HepG2 (cell line): ENCODE results near the gene RTF1. TPM values are rescaled to one million over a fixed set of nuclear protein-coding genes. Genes with fewer than 3 reads are reported as not detected.

Source experiments
- ARNTL ChIP-seq: sonication (generic); formaldehyde crosslinking; IDR thresholded peaks from 2 replicates; pipeline ENCODE4 v1.4.0; 2020; ENCODE audit warnings: mild to moderate bottlenecking, missing genetic modification reagents
- CREM ChIP-seq, 2 experiments: sonication (generic) in 1 of 2; formaldehyde crosslinking in 1 of 2; IDR thresholded peaks; 2 replicates each; pipeline versions ENCODE4 v1.4.0 to v1.6.1; 2016 to 2020; ENCODE audit warnings: antibody characterized with exemption in 1 of 2, mild to moderate bottlenecking in 1 of 2, missing genetic modification reagents in 1 of 2
- HOXA5 ChIP-seq: sonication (generic); formaldehyde crosslinking; IDR thresholded peaks from 2 replicates; pipeline ENCODE4 v1.4.0; 2020; ENCODE audit warnings: missing genetic modification reagents
- PHF5A ChIP-seq: IDR thresholded peaks from one replicate; pipeline ENCODE4 v1.6.1; 2018; ENCODE audit warnings: low read depth, missing genetic modification reagents; ENCODE audit not compliant: unreplicated experiment
- PITX1 ChIP-seq: sonication (generic); formaldehyde crosslinking; IDR thresholded peaks from 2 replicates; pipeline ENCODE4 v1.5.1; 2020; ENCODE audit warnings: mild to moderate bottlenecking, missing genetic modification reagents
- SALL2 ChIP-seq: sonication (generic); formaldehyde crosslinking; IDR thresholded peaks from 2 replicates; pipeline ENCODE4 v1.8.1; 2023; ENCODE audit warnings: mild to moderate bottlenecking, missing genetic modification reagents, inconsistent platforms
- SP2 ChIP-seq: sonication (generic); formaldehyde crosslinking; IDR thresholded peaks from 2 replicates; pipeline ENCODE4 v1.5.1; 2020; ENCODE audit warnings: mild to moderate bottlenecking, missing genetic modification reagents
- THAP8 ChIP-seq: sonication (generic); formaldehyde crosslinking; IDR thresholded peaks from 2 replicates; pipeline ENCODE4 v1.5.1; 2020; ENCODE audit warnings: missing genetic modification reagents, mild to moderate bottlenecking, borderline replicate concordance
- ZBTB3 ChIP-seq: sonication (generic); formaldehyde crosslinking; IDR thresholded peaks from 2 replicates; pipeline ENCODE4 v1.4.0; 2020; ENCODE audit warnings: low read depth, mild to moderate bottlenecking, moderate library complexity, missing genetic modification reagents, borderline replicate concordance
- ZFP36L2 ChIP-seq: sonication (generic); formaldehyde crosslinking; IDR thresholded peaks from 2 replicates; pipeline ENCODE4 v1.4.0; 2020; ENCODE audit warnings: missing genetic modification reagents
- ZKSCAN1 ChIP-seq: fragments of 150-350 bp; IDR thresholded peaks from 2 replicates; pipeline ENCODE4 v1.6.1; 2014; ENCODE audit warnings: low read length
- ZNF567 ChIP-seq: sonication (generic); formaldehyde crosslinking; IDR thresholded peaks from 2 replicates; pipeline ENCODE4 v1.8.1; 2023; ENCODE audit warnings: mild to moderate bottlenecking, missing genetic modification reagents, borderline replicate concordance
- ZNF644 ChIP-seq: IDR thresholded peaks from 2 replicates; pipeline ENCODE4 v1.6.1; 2016; ENCODE audit warnings: low read depth
- ZNF703 ChIP-seq: sonication (generic); formaldehyde crosslinking; IDR thresholded peaks from 2 replicates; pipeline ENCODE4 v1.5.1; 2020; ENCODE audit warnings: missing genetic modification reagents, mild to moderate bottlenecking, moderate library complexity, borderline replicate concordance
- ZNF75D ChIP-seq: sonication (generic); formaldehyde crosslinking; IDR thresholded peaks from 2 replicates; pipeline ENCODE4 v1.8.1; 2023; ENCODE audit warnings: missing genetic modification reagents, mild to moderate bottlenecking, borderline replicate concordance
- ZNF781 ChIP-seq: sonication (generic); formaldehyde crosslinking; IDR thresholded peaks from 2 replicates; pipeline ENCODE4 v1.5.1; 2020; ENCODE audit warnings: borderline replicate concordance, mild to moderate bottlenecking, missing genetic modification reagents; ENCODE audit errors: not compliant biosample characterization
- ZNF782 ChIP-seq: sonication (generic); formaldehyde crosslinking; IDR thresholded peaks from 2 replicates; pipeline ENCODE4 v1.4.0; 2020; ENCODE audit warnings: missing genetic modification reagents, mild to moderate bottlenecking, borderline replicate concordance
- polyA plus RNA-seq, 8 experiments: library from polyadenylated mRNA; depleted of rRNA in 3 of 8; stranded (reverse) in 7 of 8; unstranded in 1 of 8; fragments of >200 nt; fragmentation: Illumina TruSeq in 4 of 8; extraction: Trizol in 4 of 8; gene quantifications; 2 replicates each; pipeline versions ENCODE4 v1.2.1 to v1.2.3, GENCODE V29; 2011 to 2016; ENCODE audit warnings: low read depth in 4 of 8, missing spikeins in 1 of 8, mixed read lengths in 1 of 8; ENCODE audit not compliant: insufficient read depth in 1 of 8
- total RNA-seq, 5 experiments: library from RNA; depleted of rRNA; stranded (reverse); fragments of >200 nt; fragmentation: Illumina TruSeq; extraction: Trizol; gene quantifications; 2 replicates each; pipeline ENCODE4 v1.2.3, GENCODE V29; 2016; ENCODE audit warnings: low read depth in 1 of 5
- TF ChIP-seq, protein P1 (sequence below): sonication (generic); formaldehyde crosslinking; IDR thresholded peaks from 2 replicates; pipeline ENCODE4 v1.4.0; 2020; ENCODE audit warnings: missing genetic modification reagents
- TF ChIP-seq, protein P2 (sequence below): sonication (generic); formaldehyde crosslinking; IDR thresholded peaks from 2 replicates; pipeline ENCODE4 v1.5.1; 2020; ENCODE audit warnings: missing genetic modification reagents, mild to moderate bottlenecking, borderline replicate concordance
- TF ChIP-seq, protein P3 (sequence below): IDR thresholded peaks from 2 replicates; pipeline ENCODE4 v1.6.1; 2016; ENCODE audit warnings: low read depth

Gene RTF1
- total and polyA plus RNA-seq, 2 of the 13 experiments (the other 11 are each of a cell fraction or from before 2014, with no cell fraction given) = 13.9 to 17.9 TPM

DNA sequence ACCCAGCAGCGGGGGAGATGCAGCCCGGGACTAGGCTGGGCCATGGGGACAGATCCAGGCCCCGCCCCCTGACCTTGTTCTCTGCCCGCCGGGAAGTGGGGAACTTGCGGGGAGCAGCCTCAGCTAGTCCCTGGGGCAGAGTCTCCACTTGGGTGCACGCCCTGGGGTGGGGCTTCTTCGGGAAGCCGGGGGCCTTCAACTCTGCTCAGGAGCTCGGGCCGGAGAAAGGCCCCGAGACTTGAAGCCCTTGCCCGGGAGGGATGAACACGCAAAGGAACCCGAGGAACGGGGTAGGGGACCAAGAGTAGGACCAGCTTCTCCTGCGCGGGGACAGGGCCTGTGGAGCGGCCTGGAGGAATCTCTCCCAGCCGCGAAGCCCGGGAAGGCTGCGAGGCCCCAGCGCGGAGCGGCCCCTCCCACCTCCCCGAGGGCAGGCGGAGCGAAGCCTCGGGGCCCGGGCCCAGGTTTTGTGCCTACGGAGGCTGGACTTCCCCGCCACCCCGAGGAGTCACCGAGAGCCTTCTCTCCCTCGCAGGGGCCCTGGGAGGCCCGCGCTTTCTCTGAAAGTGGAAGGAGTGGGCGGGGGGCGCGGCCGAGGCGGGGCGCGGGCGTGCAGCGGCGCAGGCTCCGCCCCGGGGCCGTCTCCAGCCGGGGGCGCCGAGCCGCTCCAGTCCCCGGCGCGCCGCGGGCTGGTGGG, 76.5 kb downstream of the RTF1 start, which contains the start of gene ITPKA (continued):
- TF ChIP-seq SALL2 (peak; percentile 57; the same call in 1 of the 2 replicates), PITX1 (CRISPR knock-in tag) (peak; percentile 61), PHF5A (no peak), ZNF75D (CRISPR knock-in tag) (no peak), ZFP36L2 (no peak), ZNF703 (CRISPR knock-in tag) (peak; percentile 73; the same call in 1 of the 2 replicates), ZNF644 (no peak), ZNF781 (CRISPR knock-in tag) (peak; percentile 82), CREM (IDR thresholded peaks at IDR 0.05) (no peak), CREM (CRISPR knock-in tag; IDR thresholded peaks at IDR 0.05) (no peak), THAP8 (CRISPR knock-in tag) (0 out of 2 replicates have a peak, but pooled peaks have one; percentile 57), ZBTB3 (CRISPR knock-in tag) (peak; percentile 56; the same call in 1 of the 2 replicates), SP2 (CRISPR knock-in tag) (no peak), ZKSCAN1 (no peak), HOXA5 (peak; percentile 22; the same call in 1 of the 2 replicates), ARNTL (peak; percentile 67; the same call in 1 of the 2 replicates), ZNF782 (CRISPR knock-in tag) (peak; percentile 75; the same call in 1 of the 2 replicates), ZNF567 (no peak)
- TF ChIP-seq, protein P1, sequence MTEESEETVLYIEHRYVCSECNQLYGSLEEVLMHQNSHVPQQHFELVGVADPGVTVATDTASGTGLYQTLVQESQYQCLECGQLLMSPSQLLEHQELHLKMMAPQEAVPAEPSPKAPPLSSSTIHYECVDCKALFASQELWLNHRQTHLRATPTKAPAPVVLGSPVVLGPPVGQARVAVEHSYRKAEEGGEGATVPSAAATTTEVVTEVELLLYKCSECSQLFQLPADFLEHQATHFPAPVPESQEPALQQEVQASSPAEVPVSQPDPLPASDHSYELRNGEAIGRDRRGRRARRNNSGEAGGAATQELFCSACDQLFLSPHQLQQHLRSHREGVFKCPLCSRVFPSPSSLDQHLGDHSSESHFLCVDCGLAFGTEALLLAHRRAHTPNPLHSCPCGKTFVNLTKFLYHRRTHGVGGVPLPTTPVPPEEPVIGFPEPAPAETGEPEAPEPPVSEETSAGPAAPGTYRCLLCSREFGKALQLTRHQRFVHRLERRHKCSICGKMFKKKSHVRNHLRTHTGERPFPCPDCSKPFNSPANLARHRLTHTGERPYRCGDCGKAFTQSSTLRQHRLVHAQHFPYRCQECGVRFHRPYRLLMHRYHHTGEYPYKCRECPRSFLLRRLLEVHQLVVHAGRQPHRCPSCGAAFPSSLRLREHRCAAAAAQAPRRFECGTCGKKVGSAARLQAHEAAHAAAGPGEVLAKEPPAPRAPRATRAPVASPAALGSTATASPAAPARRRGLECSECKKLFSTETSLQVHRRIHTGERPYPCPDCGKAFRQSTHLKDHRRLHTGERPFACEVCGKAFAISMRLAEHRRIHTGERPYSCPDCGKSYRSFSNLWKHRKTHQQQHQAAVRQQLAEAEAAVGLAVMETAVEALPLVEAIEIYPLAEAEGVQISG (CRISPR knock-in tag) = peak; percentile 18; the same call in 1 of the 2 replicates
- TF ChIP-seq, protein P2, sequence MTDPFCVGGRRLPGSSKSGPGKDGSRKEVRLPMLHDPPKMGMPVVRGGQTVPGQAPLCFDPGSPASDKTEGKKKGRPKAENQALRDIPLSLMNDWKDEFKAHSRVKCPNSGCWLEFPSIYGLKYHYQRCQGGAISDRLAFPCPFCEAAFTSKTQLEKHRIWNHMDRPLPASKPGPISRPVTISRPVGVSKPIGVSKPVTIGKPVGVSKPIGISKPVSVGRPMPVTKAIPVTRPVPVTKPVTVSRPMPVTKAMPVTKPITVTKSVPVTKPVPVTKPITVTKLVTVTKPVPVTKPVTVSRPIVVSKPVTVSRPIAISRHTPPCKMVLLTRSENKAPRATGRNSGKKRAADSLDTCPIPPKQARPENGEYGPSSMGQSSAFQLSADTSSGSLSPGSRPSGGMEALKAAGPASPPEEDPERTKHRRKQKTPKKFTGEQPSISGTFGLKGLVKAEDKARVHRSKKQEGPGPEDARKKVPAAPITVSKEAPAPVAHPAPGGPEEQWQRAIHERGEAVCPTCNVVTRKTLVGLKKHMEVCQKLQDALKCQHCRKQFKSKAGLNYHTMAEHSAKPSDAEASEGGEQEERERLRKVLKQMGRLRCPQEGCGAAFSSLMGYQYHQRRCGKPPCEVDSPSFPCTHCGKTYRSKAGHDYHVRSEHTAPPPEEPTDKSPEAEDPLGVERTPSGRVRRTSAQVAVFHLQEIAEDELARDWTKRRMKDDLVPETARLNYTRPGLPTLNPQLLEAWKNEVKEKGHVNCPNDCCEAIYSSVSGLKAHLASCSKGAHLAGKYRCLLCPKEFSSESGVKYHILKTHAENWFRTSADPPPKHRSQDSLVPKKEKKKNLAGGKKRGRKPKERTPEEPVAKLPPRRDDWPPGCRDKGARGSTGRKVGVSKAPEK (CRISPR knock-in tag) = no peak
- TF ChIP-seq, protein P3, sequence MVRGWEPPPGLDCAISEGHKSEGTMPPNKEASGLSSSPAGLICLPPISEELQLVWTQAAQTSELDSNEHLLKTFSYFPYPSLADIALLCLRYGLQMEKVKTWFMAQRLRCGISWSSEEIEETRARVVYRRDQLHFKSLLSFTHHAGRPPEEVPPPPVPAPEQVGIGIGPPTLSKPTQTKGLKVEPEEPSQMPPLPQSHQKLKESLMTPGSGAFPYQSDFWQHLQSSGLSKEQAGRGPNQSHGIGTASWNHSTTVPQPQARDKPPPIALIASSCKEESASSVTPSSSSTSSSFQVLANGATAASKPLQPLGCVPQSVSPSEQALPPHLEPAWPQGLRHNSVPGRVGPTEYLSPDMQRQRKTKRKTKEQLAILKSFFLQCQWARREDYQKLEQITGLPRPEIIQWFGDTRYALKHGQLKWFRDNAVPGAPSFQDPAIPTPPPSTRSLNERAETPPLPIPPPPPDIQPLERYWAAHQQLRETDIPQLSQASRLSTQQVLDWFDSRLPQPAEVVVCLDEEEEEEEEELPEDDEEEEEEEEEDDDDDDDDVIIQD (CRISPR knock-in tag) = no peak
